GM18909 (cell line): Measurements from ENCODE around the gene ABHD2.
A peak's percentile ranks its signal among the peaks of the same experiment; 100 is the strongest.
"Not testable (repeated sequence)": the region's sequence is repeated elsewhere in the genome, so short reads cannot be mapped to it uniquely, and the experiment has no call there.

Source experiments
- ATAC-seq: cut with Tn5 transposase; IDR thresholded peaks from one replicate; pipeline ENCODE4 v1.9.1; 2021; ENCODE audit warnings: mild to moderate bottlenecking; ENCODE audit not compliant: unreplicated experiment, poor library complexity

The ABHD2 gene, protein sequence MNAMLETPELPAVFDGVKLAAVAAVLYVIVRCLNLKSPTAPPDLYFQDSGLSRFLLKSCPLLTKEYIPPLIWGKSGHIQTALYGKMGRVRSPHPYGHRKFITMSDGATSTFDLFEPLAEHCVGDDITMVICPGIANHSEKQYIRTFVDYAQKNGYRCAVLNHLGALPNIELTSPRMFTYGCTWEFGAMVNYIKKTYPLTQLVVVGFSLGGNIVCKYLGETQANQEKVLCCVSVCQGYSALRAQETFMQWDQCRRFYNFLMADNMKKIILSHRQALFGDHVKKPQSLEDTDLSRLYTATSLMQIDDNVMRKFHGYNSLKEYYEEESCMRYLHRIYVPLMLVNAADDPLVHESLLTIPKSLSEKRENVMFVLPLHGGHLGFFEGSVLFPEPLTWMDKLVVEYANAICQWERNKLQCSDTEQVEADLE

DNA sequence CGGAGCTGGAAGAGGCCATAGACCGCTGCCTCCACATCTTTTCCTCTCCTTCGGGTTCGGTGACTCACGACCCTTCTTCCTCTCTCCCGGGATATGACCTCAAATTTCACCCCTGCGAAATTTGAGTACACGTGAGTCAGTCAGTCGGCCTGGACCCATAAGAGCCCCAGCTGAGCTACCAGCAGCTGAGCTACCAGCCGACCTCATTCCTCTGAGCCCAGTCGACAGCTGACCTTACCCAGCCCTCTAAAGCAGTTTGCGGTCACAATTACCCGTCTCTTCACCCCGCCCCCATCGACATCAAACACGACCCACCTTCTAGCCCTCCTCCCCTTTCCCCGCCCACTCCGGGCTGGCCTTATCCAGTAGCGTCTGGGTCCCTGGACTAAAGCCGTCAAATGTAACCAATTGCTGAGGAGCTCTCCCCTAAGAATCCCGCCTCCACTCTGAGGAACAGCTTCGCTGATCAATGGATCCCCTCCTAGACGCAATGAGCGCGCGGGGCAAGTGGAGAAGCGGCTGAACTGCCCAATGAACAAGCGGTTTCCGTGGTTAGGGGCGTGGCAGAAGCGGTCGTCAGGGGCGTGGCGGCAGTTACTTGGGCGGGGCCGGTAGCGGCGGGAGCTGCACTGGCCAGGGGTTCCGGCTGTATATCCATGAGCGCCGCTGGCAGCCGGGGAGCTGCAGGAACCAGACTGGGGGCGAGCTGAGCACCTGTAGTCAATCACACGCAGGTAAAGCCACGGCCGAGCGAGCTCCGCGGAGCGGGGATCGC lies at the start of gene ABHD2:
ABHD2 (plus strand) TSS at position 627 of the 775 bp plus-strand sequence. CDS start 27,872 bp downstream, outside the sequence.
- ATAC-seq, result peak; percentile 97

DNA sequence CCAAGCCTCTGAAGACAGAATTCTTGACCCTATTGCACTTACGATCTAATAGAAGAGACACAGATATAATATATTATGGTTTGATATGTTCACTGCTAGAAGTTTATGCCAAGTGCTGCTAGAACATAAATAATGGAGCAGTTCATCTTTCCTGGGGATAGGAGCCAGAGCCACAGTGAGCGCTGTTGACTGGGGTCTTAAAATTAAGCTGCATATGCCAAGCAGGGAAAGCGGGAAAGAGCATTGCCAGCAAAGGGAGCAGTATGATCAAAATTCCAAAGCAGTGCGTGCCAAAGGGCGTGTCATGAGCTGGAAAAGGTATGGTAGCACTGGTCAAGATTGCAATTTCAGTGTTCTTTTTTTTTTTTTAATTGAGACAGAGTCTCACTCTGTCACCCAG lies 49.1 kb upstream of the ABHD2 start:
- ATAC-seq, result no peak

DNA sequence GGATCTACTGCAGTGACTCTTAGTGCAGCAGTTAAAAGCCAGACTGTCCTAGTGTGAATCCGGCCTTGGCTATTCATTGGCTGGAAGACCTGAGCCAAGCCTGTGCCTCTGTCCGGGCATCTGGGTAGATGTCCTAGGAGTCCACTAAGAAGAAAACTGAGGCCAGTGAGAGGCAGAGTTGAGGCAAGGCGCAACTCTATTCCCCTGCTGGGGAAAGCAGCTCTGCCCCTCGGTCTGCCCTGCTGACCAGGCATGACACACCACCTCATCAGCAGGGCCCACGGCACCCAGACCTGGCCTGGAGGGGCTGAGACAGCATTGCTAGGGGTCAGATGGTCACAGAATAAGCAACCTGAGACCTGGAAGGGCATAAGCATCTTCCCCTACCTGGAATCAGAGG lies 46.7 kb upstream of the ABHD2 start:
- ATAC-seq, result no peak

DNA sequence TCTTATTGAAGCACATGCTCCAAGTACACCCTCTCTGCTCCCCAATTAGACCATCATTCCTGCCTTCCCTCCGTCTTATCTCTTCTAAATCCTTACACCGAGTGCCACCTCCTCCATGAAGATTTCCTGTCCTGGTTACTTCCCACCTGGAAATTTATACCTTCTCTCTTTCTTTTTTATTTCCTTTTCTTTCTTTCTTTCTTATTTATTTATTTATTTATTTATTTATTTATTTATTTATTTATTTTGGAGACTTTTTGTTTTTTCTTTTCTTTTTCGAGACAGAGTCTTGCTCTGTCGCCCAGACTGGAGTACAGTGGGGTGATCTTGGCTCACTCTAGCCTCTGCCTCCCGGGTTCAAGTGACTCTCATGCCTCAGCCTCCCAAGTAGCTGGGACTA lies 45.9 kb upstream of the ABHD2 start:
- no peak for ATAC-seq

DNA sequence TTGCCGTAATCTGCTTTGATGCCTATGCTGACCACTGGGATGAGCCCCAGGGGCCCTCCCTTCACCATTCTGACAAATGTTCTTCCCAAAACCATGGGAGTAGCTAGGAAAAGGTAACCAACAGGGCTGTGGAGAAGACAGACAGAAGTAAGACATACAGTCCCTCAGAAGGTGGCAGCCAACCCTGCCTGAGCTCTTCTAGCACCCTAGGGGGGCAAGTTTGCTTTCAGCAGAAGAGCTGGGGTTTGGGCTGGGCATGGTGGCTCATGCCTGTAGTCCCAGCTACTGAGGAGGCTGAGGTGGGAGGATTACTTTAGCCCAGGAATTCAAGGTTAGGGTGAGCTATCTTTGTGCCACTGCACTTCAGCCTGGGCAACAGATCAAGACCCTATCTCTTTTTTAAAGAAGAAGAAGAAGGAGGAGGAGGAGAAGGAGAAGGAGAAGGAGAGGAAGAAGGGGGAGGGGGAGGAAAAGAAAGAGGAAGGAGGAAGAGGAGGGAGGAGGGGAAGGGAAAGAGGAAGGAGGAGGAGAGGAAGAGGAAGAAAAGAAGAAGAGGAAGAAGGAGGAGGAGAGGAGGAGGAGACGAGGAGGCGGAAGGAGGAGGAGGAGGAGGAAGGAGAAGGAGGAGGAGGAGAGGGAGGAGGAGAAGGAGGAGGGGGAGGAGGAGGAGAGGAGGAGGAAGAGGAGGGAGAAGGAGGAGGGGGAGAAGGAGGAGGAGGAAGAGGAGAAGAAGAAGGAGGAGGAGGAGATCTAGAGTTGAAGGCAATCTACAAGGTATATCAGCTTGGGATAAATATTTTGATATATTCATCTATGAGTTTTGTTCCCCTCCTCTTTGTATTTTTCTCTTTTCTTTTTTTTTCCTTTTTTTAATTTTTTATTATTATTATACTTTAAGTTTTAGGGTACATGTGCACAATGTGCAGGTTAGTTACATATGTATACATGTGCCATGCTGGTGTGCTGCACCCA lies 44.9 kb upstream of the ABHD2 start:
- no peak for ATAC-seq

DNA sequence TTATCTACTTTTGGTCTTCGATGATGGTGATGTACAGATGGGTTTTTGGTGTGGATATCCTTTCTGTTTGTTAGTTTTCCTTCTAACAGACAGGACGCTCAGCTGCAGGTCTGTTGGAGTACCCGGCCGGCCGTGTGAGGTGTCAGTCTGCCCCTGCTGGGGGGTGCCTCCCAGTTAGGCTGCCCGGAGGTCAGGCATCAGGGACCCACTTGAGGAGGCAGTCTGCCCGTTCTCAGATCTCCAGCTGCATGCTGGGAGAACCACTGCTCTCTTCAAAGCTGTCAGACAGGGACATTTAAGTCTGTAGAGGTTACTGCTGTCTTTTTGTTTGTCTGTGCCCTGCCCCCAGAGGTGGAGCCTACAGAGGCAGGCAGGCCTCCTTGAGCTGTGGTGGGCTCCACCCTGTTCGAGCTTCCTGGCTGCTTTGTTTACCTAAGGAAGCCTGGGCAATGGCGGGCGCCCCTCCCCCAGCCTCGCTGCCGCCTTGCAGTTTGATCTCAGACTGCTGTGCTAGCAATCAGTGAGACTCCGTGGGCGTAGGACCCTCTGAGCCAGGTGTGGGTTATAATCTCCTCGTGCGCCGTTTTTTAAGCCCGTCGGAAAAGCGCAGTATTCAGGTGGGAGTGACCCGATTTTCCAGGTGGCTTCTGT lies 39.1 kb upstream of the ABHD2 start:
- not testable (repeated sequence) for ATAC-seq

DNA sequence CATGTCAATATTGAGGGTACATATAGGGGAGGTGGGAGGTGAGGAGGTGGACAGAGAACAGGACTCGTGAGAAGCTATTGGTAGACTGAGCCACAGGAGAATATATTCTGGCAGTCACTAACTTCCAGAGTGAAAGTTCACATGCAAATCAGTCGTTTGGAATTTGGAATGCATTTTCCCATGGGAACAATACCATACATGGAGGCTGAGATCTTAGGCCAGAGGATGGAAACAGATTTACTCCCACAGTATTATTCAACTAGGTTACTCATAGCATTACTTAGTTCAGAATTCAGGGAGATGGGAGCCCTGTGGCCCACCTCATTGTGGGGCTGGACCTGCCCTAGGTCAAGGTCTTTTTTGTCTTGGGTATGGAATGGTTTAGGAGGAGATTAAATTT lies 36.4 kb upstream of the ABHD2 start:
- no peak for ATAC-seq

DNA sequence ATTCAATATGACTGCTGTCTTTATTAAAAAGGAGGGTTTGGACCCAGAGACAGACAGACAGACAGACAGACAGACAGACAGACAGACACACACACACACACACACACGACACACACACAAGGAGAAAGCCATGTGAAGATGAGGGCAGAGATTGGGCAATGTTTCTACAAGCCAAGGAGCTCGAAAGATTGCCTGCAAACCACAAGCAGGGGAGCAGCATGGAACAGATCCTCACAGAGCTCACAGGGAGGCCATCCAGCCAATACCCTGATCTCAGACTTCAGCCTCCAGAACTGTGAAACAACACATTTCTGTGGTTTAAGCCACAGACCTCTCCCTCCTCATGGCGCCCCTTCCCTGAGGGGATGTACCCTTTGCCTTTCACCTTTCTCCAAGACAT lies 35.8 kb upstream of the ABHD2 start:
- ATAC-seq, result no peak

DNA sequence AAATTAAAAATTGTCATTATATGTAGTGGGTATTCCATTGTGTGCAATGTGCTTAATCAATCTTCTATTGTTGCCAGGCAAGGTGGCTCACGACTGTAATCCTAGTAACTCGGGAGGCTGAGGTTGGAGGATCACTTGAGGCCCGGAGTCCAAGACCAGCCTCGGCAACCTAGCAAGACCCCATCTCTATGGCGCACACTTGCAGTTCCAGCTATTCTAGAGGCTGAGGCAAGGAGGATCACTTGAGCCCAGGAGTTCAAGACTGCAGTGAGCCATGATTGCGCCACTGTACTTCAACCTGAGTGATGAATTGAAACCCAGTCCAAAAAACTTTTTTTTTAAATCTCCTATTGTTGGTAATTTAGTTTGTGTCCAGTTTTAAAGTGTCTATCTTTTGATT lies 33.4 kb upstream of the ABHD2 start:
- no peak for ATAC-seq

DNA sequence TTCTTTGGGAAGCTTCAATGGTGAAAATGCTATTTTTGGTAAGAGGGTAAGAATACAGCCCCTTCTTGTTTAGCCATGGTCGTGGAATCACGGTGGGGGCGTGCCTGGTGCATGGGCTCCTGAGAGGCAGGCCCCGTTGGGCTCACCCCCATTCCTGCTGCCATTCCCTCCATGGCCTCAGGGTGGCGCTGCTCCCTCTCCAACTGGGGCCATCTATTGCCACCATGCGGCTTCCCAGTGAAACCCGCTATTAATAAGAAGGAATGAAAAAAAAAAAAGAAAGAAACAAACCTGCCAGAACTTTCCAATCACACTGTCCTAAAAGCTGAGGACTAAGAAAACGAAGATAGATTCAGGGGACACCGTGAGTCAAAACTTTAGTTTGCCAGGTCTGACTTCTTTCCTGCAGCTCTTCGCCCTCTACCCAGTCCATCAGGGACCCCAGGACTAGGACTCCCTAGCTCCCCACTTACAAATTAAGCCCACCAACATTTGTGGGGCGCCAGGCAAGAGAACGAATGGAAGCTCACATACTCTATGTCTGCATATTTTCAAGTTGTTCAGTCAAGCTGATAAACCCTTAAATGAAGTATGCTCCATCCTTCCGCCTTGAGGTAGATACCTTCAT lies 30.6 kb upstream of the ABHD2 start:
- ATAC-seq, result peak; percentile 71

DNA sequence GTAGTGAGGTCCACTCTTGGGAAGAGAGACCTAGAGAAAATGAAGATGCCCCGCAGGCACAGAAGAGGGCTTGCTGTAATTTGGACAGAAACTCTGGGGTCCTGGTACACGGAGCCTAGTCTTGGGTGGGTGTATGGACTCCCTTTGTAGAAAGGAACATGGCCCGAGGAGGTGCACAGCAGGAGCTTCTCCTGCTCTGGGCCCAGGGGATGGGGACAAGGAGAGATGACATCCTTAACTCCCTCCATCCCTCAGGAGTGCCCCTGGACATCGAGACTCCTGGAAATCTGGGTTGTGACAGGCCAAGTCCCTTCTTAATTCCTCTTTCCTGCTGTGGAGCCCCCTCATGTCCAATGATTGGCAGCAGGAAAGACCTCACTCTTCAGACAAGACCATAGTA lies 29.9 kb upstream of the ABHD2 start:
- ATAC-seq, result no peak

DNA sequence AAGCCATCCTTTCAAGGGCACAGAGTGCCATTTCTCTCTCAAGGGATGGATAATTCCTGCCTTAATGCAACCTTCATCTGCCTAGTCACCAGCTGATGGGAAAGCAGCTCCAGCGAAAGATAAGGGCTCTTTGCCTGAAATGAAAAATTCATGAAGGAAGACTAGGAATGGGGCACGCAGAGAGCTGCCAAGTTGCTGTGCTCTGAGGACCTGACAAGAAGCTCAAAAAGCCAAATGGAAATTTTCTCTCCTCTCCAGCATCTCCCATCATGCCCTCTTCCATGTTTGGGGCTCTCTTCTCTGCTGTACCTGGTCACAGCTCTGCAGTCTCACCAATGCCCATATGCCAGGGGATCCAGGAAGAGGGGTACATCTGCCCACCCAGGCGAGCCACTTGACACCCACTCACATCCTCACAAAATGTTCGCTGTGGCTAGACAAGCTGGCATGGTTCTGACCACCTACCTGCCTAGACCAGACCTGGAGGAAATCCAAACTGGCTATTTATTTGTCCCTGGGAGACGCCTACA lies 29.3 kb upstream of the ABHD2 start:
- ATAC-seq, result no peak

DNA sequence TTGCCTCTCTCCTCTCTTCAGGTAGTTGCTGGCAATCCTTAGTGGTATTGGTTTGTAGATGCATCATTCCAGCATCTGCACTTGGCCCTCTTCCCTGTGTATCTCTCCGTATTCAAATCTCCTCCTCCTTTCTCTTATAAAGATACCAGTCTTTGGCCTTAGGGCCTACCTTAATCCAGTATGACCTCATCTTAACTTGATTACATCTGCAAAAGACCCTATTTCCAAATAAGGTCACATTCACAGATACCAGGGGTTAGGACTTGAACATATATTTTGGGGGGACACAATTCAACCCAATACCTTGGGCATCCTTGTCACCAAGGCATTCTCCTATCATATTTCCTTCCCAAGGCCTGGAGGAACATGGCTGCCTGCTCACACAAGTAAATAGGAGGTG lies 22.0 kb upstream of the ABHD2 start:
- no peak for ATAC-seq

DNA sequence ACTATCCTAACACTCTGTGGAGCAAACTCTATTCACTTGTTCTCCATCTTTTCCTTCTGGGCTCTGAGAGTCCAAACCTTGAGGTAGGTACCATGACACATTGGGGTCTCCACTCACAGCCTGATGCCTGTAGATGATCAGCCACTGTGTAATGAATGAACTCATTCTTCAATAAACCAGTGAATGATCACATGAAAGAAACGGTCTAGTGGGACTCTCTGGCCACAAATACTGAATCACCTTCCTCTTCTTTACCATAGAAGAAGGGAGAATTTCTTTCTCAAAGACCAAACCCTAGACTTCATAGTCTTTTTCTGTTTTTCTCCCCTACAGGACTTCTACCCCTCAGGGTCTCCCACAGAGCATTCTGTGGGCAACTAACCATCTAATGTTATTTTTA lies 20.5 kb upstream of the ABHD2 start:
- peak; percentile 47 for ATAC-seq

DNA sequence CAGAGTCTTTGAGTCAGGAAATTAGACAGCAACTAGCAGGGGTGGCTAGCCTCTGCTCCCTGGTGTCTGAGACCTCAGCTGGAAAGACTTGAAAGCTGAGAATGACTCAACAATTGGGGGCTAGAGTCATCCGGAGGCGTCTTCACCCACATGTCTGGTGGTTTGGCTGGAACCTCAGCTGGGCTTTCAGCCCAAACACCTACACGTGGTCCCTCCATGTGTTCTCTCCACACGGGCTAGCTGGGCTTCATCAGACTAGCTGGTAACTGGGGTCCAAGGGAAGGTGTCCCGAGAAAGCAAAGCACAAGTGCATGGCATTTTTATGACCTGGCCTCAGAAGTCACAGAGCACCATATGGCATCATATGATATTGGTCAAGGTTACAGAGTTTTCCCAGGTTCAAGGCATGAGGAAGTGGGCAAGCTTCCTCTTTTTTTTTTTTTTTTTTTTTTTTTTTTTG lies 19.9 kb upstream of the ABHD2 start:
- ATAC-seq, result peak; percentile 97

DNA sequence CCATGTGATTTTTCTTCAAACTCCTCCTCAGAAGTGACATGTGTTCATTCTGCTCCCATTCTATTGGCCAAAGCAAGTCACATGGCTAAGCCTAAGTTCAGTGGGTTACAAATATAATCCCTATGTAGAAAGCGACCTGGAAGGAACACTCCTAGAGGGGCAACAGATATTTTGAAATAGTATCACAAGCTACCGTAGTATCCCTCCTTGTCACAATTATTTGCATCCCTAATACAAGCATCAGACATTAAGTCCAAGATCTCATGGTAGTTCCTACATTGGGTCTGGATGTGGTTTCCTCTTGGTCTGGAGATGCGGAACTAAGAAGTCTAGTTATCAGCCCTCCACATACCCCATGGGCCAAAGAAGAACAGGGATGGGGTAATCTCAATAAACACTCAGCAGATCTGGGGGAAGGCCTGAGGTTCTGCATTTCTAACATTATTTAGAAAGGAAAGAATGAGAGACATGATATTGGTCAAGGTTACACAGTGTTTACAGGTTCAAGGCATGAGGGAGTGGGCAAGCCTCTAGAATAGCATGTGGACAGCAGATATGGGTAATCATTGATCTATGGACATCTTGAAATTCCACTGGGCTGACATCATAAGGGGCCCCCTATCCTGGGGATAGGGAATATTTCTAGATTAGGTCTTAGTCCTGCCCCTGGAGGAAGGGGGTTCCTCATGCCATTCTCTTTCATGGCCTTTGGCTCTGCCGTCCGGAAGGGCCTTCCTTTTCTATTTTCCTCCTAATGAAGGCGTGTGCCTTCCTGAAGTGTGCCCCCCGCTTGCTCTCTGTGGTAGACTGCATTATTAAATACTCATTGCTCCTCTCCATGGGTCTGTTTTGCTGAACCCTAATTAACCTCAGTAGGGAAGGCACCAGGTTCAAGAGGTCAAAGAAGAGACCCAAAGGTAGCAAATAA lies 17.8 kb upstream of the ABHD2 start:
- ATAC-seq, result no peak

DNA sequence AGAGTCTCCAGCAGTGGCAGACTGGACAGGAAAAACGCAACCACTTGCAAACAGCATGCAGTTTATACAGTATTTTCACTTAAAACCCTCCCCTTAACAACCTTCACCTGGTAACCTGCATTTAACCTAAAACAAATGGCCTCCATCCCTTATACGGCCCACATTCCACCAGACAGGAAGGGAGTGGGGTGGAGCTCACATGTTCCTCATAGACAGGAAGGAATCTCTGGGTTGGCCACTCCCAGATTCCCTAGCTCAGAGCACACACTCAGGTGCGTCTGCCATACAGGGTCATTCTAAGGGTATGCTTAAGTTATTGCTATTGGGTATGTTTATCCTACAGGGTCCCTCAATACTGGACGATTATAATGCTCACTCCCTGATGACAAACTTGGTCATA lies 16.8 kb upstream of the ABHD2 start:
- no peak for ATAC-seq

DNA sequence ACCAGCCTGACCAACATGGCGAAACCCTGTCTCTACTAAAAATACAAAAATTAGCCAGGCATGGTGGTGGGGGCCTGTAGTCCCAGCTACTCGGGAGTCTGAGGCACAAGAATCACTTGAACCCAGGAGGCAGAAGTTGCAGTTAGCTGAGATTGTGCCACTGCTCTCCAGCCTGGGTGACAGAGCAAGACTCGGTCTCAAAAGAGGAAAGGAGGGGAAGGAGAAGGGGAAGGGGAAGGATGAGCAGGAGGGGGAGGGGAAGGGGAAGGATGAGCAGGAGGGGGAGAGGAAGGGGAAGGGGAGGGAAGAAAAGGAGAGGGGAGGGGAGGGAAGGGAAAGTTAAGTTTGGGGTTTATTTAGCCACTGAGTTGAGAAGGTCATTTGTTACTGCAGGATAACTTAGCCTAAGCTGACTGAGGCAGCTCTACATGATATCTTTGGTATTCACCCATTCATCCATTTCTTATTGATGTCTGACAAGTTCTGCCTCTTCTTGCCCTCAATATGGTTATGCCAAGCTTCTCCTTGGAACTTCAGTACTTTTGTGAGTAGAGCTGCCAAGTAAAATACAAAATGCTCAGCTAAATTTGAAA lies 15.9 kb upstream of the ABHD2 start:
- no peak for ATAC-seq
